Fibroblast of lung (primary cell): ENCODE results near the gene CCDC149.

ENCODE experiments used
- EZH2 ChIP-seq: IDR thresholded peaks from 2 replicates; pipeline ENCODE4 v1.5.1; 2012; ENCODE audit warnings: low read length, control low read depth, mild to moderate bottlenecking; ENCODE audit errors: missing control alignments
- TF ChIP-seq, protein P1 (sequence below), 2 donors: IDR thresholded peaks in 1 of 2; conservative IDR thresholded peaks in 1 of 2; 1 replicate in 1 of 2; 2 replicates in 1 of 2; pipeline ENCODE4 v1.5.1; 2011 to 2012; ENCODE audit warnings: low read length in 2 of 2, control low read depth in 1 of 2, inconsistent platforms in 1 of 2, low read depth in 1 of 2, mild to moderate bottlenecking in 1 of 2

DNA sequence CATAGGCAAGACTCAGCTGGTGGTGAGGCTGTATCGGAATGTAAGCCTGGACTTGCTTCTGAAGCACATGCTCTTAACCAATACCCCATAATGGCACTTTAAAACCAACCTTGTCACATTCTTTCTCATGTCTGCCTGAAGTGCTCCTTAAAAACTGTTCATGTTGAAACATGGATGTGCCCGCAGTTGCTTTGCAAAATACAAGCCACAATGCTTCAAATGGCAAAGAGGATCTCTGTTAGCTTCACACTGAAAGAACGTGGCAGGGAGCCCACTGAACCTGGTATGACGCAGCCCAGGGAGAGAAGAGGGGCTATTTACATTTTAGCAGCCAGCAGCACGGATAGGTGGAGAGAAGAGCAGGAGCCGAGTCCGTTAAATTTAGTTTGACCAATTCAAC, 88.1 kb downstream of the CCDC149 start:
- no peak for TF ChIP-seq EZH2
- TF ChIP-seq, protein P1, sequence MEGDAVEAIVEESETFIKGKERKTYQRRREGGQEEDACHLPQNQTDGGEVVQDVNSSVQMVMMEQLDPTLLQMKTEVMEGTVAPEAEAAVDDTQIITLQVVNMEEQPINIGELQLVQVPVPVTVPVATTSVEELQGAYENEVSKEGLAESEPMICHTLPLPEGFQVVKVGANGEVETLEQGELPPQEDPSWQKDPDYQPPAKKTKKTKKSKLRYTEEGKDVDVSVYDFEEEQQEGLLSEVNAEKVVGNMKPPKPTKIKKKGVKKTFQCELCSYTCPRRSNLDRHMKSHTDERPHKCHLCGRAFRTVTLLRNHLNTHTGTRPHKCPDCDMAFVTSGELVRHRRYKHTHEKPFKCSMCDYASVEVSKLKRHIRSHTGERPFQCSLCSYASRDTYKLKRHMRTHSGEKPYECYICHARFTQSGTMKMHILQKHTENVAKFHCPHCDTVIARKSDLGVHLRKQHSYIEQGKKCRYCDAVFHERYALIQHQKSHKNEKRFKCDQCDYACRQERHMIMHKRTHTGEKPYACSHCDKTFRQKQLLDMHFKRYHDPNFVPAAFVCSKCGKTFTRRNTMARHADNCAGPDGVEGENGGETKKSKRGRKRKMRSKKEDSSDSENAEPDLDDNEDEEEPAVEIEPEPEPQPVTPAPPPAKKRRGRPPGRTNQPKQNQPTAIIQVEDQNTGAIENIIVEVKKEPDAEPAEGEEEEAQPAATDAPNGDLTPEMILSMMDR (conservative IDR thresholded peaks at IDR 0.05 in 1 of 2, IDR thresholded peaks at IDR 0.05 in 1 of 2; ENCODE audit: low read depth in 1 of 2, low read length in 2 of 2): no peak
